GM12892 (cell line): ENCODE data around the gene ARFGAP3.

Source experiments
- POLR2A ChIP-seq: IDR thresholded peaks from 2 replicates; pipeline ENCODE4 v1.6.1; 2011; ENCODE audit warnings: low read depth, low read length, control low read depth
- POLR2AphosphoS5 ChIP-seq: IDR thresholded peaks from 2 replicates; pipeline ENCODE4 v1.6.1; 2011; ENCODE audit warnings: low read depth, low read length, control low read depth

DNA sequence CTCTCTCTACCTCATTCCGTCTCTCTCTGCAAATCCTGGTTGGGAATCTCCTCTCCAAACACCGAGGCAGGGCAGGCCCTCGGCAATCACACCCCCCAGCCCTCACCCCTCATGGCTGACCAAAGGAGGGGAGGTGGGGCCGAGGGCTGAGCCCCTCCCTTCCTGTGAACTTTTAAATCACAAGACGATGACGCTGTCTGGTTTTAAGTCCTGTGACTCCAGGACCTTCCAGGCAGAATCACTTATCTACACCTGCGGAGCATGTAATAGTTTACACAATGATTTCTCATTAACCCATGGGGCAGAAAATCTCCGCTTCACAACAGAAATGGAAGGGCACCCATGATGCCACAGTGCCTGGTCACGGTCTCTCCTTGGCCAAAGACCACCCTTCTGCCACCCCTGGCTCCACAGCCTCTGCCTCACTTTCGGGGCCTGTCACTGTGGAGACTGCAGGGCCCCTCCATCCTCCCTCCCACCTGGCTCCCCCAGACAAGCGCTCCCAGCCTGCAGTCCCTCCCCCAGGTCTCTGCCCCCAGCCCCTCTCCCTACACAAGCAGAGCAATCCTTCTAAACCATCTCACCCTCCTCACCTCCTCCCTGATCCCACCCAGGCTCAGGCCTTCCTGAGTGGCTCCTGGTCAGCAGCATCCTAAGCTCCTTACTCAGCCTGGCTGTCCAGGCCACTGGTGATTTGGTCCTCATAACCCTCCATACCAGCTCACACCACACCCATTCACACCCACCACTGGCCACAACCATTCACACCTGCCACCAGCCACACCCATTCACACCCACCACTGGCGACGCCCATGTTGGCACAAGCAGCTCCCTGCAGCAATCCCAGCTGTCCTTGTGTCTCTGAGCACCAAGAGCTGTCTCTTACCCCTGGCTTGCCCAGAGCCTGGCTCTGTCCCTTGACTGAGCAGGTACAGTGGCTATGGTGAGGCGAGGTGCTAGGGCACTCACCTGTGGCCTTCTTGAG is 30.7 kb upstream of the ARFGAP3 start:
- no peak for TF ChIP-seq POLR2AphosphoS5
- no peak for TF ChIP-seq POLR2A
